T1000 (cell line): Measurements from ENCODE around the gene ARID4B.
"Not testable (repeated sequence)": the region's sequence is repeated elsewhere in the genome, so short reads cannot be mapped to it uniquely, and the experiment has no call there.

ENCODE experiments used
- DNase-seq: peaks from one replicate; lab custom pipeline; 2025; ENCODE audit warnings: mixed read lengths; lab: John Stamatoyannopoulos, UW

The ARID4B gene

DNA sequence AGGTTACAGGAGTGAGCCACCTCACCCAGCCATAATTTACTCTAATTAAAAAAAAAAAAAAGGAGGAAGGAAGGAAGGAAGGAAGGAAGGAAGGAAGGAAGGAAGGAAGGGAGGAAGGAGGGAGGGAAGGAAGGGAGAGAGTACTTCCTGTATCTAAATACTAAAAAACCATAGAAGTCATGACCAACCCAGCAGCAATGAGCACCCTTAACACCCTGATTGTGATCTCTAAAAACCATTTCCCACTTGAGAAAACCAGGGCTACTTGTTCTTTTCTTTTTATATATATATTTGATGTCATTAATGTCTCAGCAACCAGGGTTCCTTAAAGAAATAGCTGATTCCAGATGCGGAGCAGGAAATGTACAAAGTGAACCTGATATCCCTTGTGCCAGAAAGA is 31.2 kb downstream of the ARID4B start:
- DNase-seq = no peak

DNA sequence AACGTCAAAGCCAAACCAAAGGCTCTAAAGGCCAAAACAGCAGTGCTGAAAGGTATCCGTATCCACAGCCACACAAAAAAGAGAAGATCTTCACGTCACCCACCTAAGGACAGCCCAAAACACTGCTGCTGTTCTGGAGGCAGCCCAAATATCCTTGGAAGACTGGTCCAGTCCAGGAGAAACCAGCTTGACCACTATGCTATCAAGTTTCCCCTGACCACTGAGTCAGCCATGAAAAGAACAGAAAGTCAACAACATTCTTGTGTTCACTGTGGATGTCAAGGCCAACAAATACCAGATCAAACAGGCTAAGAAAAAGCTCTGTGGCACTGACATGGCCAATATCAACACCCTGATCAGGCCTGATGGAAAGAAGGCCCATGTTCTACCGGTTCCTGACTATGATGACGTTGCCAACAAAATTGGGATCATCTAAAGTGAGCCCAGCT is 32.1 kb downstream of the ARID4B start:
- DNase-seq = no peak

DNA sequence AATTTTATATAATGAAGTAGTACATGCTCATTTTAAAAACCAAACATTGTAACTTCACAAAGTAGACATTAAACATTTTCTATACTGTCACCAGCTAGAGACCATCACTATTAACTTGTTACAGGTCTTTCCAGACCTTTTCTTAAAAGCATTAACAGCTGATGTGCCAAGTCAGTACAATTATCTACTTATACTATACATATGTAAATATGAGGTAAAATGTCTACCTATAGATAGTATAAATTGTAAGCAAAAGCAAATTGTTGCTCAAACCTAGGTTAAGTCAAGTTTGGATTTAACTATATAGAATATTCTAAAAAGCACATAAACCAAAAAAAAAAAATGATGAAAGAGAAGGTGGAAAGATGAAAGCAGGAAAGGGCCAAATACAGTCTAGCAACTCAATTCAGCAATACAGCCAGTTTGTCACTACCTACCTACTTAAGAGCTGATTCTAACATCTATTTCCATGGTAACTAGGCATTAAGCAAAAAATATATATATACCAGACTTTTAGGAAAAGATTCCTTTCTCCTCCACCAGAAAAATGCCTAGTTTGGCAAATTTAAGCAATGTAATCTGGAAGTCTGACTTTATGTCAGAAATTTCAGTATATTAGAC is 34.5 kb downstream of the ARID4B start:
- DNase-seq = no peak

DNA sequence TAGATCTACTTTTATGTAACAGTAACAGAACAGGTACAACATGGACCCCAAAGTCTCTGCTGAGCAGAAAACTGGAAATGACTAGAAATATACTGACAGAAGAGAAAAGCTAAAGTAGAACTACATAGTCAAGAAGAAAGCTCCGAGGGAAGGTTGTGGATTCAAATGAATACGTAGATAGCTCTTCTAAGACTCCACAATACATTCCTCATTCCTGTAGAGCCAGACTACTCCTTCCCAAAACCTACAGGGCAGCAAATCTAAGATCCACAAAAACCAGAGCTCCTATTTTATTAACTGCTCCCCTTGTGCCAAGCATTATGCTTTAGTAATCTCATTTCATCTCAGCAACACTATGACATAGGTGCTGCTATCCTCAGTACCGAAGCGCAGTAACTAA is 35.2 kb downstream of the ARID4B start:
- DNase-seq = no peak

DNA sequence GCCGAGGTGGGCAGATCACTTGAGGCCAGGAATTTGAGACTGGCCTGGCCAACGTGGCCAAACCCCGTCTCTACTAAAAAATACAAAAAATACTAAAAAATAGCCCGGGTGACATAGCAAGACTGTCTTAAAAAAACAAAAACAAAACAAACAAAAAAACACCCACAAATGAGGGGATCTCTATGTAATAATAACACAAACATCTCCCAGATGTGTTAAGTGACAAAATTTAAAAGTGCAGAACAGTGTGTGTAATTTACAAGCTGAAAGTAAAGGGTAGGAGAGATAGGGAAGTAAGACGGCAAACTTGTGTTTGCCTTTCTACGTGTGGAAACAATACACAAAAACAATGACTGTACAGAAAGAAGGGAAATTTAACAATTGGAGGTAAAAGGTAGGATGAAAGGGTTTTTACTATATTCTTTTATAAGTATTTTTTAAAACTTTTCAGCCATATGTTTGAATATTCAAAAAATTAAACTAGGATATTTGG is 36.3 kb downstream of the ARID4B start:
- DNase-seq = no peak

DNA sequence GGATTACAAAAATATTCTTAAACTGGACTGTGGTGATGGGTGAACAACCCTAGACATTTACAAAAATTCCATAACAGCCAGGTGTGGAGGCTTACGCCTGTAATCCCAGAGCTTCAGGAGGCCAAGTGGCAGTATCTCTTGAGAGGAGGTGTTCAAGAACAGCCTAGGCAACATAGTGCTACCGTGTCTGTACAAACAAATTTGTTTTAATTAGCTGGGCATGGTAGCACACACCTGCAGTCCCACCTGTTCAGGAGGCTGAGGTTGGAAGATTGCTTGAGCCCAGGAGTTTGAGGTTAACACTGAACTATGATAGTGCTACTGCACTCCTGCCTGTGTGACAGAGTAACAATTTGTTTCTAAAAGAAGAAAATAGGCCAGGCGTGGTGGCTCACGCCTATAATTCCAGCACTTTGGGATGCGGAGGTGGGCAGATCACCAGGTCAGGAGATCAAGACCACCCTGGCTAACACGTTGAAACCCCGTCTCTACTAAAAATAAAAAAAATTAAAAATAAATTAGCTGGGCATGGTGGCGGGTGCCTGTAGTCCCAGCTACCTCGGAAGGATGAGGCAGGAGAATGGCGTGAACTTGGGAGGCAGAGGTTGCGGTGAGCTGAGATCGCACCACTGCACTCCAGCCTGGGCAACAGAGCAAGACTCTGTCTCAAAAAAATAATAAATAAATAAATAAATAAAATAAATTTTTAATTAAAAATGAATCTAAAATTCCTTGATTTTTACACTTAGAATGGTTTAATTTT is 37.1 kb downstream of the ARID4B start:
- DNase-seq = no peak

DNA sequence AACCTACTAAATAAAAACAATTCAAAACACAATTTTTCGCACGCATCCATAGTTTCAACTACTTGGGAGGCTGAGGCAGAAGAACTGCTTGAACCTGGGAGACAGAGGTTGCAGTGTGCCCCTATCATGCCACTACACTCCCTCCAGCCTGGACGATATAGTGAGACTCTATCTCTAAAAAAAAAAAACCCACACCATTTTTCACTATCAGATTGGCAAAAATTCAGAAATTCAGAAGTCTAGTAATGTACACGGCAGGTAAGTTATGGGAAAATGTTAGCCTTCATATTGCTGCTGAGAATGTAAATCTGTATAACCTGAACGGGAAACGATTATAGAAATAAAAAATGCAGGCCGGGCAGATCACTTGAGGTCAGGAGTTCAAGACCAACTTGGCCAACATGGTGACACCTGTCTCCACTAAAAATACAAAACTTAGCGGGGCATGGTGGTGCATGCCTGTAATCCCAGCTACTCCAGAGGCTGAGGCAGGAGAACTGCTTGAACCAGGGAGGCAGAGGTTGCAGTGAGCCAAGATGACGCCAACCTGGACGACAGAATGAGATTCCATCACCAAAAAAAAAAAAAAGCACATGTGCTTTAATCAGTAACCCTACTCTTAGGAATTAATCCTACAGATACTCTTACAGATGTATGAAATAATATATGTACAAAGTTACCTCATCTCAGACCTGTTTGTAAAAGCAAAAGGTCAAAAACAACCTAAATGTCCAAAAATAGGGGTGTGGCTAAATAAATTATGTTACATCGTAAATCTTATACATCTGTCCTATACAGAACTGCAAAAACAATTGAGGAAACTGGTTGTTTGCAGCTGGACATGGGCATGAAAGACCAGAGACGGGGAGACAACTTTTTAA is 37.9 kb downstream of the ARID4B start:
- no peak for DNase-seq

DNA sequence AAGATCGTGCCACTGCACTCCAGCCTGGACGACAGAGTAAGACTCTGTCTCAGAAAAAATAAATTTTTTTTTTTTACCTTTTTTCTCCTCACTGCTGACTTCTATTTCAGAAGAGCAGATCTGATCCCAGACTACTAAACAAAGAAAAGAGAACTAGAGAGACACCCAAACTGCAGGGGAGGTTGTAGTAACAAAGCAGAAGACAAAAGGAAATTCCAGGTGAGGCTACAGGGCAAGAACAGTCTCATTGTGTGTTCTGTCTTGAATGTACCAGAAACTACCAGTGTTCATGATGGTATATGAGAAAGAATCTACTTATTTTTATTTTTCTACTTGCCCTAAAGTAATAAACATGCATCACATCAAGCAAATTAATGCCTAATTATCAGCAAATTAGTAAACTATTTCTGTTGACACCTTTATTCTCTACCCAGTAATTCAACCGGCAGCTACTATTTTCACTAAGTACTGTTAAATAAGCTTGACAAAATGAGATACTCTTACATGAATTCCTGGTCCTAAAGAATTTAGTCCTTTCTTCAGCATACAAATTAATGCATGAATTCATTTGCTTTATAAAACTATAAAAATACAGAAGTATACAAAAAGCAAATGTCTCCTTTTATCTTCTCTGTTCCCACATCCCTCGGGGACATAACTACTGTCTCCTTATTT is 40.6 kb downstream of the ARID4B start:
- no peak for DNase-seq

DNA sequence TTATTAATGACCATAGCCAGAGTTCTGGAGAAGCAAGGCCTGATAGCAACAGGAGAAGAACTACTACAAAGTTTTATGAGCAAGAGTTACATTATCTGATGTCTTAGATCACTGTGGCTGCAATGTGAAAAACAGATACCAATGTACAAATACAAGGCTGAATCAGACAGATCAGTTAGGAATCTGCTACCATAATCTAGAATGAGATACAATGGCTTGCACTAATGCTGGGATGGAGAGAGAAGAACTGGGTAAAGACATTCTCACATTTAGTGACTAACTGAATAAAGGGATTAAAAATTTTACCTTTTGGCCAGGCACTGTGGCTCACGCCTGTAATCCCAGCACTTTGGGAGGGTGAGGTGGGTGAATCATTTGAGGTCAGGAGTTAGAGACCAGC is 41.3 kb downstream of the ARID4B start:
- no peak for DNase-seq

DNA sequence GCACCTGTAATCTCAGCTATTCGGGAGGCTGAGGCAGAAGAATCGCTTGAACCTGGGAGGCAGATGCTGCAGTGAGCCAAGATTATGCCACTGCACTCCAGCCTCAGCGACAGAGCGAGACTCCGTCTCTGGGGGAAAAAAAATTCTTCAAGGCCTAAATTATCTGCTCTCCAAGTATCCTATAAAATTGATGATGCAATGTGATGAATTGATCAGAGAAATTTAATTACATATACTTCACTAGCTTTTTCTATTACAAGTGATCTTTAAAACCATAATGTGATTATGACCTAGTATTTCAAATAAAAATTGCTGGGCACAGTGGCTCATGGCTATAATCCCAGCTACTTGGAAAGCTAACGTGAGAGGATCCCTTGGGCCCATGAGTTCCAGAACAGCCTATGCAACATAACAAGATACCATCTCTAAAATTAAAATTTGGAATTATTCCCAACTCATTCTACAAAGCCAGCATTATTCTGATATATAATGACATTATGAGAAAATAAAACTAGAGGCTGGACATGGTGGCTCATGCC is 43.7 kb downstream of the ARID4B start:
- DNase-seq = no peak

DNA sequence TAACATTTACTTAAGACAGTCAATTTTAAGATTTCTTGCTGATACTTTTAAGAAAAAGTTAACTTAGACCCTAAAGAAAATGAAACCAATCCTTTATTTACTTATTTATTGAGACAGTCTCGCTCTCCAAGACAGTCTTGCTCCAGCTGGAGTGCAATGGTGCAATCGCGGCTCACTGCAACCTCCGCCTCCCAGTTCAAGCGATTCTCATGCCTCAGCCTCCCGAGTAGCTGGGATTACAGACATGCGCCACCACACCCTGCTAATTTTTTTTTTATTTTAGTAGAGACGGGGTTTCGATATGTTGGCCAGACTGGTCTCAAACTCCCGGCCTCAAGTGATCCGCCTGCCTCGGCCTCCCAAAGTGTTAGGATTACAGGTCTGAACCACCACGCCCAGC is 44.3 kb downstream of the ARID4B start:
- not testable (repeated sequence) for DNase-seq

DNA sequence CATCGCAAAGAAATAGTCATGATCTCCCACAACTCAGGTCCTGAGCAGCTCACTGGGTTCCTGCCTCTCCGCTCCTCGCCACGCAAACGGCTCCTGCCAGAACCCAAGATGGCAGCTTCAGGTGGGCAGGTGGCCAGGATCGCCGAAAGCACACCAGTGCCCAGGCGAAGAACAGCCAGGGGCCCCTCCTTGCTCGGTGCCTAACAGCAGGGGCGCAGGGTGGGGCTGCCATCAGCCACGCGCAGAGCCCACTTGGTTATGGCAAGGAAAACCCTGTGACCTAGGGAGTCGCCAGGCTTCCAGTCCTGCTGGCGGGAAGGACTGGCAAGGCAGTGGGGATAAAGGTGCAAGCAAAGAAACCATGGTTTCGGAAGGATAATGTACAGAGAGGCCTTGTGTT is 47.5 kb downstream of the ARID4B start:
- DNase-seq = no peak

DNA sequence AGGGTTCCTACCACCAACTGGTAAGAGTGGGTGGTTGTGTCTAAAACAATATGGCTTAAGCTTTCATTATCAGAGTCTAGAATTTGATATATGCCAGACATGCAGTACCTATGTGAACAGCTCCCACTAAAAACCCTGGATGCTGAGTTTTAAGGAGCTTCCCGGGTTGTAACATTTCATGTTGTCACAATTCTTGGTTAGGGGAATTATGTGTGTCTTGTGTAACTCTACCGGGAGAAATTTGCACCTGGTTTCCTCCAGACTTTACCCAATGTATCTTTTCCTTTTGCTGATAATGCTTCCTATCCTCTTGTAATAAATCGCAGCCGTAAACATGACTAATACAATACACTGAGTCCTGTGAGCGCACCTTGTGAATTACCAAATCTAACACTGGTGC is 48.3 kb downstream of the ARID4B start:
- DNase-seq = no peak

DNA sequence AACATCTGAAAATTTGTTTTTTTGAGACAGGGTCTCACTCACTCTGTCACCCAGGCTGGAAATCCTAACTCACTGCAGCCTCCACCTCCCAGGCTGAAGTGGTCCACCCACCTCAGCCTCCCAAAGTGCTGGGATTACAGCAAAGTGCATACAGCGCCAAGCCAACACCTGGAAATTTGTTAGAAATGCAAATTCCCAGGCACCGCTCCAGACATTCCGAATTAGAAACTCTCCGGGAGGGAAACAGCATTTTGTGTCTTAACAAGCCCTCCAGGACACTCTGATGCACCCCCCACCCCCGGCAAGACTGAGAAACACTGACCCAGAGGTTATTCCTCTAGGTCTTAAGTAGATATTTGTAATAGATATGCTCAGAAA is 49.1 kb downstream of the ARID4B start:
- DNase-seq = no peak

DNA sequence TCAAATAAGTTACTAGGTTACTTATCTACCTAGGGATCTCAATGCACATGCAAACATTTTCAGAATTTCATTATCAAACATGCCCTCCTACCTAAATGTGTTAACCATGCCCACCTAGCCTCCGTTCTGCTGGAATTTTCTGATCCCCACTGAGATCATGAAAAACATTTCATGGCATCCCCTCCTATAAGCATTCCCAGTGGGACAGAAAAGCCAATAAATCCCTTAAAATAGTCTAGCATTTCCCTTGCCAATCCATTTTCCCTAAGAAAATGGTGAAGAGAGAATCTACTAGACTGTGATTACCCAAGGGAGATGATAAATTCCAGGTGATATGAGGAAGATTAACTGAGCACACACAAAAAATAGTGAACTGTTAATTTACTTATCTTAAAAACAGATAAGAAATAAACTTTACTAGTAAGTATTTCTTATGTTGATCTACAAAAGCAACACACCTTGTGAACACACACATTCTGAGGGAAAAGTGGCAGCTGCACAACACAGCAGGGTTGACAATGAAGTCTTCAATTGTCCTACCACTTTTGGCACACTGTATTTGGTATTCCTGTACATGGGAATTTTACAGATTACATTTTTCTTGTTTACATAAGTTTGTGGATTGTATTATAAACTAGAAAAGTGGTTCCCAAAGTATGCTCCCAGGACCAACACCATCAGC is 49.6 kb downstream of the ARID4B start:
- no peak for DNase-seq

DNA sequence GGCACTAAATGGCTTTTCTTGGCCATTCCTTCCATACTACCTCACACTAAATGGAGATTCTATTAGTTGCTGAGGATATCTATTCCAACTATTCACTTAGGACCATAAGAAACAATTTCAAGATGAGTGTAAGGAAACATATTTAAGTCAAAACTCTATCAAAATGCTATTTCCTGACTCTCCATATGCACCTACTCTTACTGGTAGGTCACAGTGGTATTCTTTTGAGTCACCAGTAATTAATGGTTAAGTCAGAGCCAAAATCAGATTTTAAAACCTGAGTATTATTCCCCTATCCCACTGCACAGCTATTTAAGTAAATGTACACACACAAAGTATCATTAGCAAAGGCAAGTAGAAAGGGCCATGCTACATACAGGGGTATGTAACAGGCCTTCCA is 50.3 kb downstream of the ARID4B start:
- no peak for DNase-seq

DNA sequence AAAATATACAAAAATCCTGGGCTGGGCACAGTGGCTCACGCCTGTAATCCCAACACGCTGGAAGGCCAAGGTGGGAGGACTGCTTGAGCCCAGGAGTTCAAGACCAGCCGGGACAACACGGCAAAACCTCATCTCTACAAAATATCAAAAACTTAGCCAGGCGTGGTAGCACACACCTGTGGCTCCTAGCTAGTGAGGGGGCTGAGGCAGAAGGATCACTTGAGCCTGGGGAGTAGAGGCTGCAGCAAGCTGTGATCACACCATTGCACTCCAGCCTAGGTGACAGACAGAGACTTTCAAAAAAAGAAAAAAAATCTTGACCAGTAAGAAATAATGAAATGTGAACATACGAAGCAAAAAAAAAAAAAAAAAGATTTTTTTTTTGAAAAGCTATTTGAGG is 52.1 kb downstream of the ARID4B start:
- DNase-seq = no peak

DNA sequence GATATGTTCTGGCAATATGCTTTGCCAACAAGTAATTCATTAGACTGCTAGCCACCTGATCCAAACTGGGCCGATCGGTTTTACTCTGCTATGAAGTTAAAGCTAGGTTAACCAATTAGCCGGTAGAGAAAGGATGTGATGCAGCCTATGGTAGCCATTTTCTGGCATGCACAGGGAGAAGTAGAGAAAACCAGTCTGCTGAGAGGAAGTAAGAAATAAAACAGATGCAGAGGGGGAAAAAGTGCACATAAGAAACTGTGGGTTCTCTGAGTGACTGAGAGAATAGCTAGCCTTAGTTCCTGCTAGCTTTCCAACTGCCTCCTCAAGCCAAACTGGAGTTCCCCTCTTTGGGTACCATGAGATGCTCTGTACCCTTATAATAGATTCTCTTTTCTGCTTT is 52.8 kb downstream of the ARID4B start:
- no peak for DNase-seq

DNA sequence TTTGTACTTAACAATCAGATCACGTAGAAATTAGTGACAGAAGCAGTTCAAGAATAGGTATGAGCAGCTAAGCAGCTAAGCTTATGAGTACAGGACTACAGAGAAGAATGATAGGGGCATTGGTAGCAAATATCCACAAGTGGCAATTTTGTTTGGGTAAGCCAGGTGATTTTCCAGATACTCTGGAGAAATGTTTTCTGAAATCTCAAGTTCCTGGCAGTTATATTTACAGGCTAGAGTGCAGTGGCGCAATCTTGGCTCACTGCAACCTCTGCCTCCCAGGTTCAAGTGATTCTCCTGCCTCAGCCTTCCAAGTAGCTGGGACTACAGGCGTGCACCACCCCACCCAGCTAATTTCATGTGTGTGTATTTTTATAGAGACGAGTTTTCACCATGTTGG is 55.1 kb downstream of the ARID4B start:
- DNase-seq = no peak

DNA sequence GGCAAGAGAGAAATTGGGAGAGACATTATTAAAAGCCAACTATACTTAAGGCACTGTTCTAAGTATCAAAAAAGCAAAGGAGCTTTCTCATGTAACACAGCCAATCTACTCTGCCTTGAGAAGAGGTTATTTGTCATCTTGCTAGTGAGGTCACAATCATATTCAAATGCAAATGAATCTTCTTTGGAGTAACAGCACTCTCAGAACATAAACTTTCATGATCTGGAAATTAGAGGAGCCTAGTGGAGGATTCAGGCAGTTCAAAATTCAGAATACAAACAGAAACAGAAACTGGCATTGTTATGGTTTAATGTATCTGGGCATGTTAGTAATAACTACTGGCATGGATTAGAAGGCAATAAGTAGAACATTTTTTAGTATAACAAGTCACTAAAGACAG is 57.4 kb downstream of the ARID4B start:
- DNase-seq = no peak

DNA sequence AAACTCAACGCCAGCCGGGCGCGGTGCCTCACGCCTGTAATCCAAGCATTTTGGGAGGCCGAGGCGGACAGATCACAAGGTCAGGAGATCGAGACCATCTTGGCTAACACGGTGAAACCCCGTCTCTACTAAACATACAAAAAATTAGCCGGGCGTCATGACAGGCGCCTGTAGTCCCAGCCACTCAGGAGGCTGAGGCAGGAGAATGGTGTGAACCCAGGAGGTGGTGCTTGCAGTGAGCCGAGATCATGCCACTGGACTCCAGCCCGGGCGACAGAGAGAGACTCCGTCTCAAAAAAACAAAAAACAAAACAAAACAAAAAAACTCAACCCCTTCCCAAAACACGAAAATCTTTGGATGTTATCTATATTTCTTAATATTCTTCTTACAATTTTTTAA is 58.0 kb downstream of the ARID4B start:
- not testable (repeated sequence) for DNase-seq
